Activated naive CD4-positive, alpha-beta T cell treated with anti-CD3 and anti-CD28 coated beads for 36 hours (primary cell): ENCODE results near the gene FAM199X. TPM values are rescaled to one million over a fixed set of nuclear protein-coding genes. Genes with fewer than 3 reads are reported as not detected.

Experiments used
- CTCF ChIA-PET: fragments of 350-600 bp; sonication (Branson Sonifier 250); formaldehyde crosslinking; loops from one replicate; lab custom pipeline; 2021; ENCODE audit warnings: antibody characterized with exemption; lab: Charles Lee
- DNase-seq: peaks from one replicate; pipeline ENCODE4 v3.0.0-alpha.2; 2020
- H3K27ac Mint-ChIP-seq: one replicate; pipeline ENCODE4 v1.8.0; 2021; ENCODE audit warnings: mild to moderate bottlenecking, mixed read lengths
- H3K27me3 Mint-ChIP-seq: one replicate; pipeline ENCODE4 v1.8.0; 2021; ENCODE audit warnings: low read depth, mixed read lengths
- H3K36me3 Mint-ChIP-seq: one replicate; pipeline ENCODE4 v1.8.0; 2021; ENCODE audit warnings: low read depth, mixed read lengths
- H3K4me1 Mint-ChIP-seq: one replicate; pipeline ENCODE4 v1.8.0; 2021; ENCODE audit warnings: low read depth, mixed read lengths
- H3K4me3 Mint-ChIP-seq: one replicate; pipeline ENCODE4 v1.8.0; 2021; ENCODE audit warnings: mild to moderate bottlenecking, moderate library complexity, mixed read lengths
- H3K9me3 Mint-ChIP-seq: one replicate; pipeline ENCODE4 v1.8.0; 2021; ENCODE audit warnings: mixed read lengths
- intact Hi-C: fragments of 100-400 bp; cut with micrococcal nuclease; formaldehyde crosslinking; loops from one replicate; pipeline ENCODE4 v1.15.1; 2023
- total RNA-seq, 2 experiments: library from RNA; stranded (reverse); gene quantifications; one replicate each; pipeline ENCODE4 v1.2.3, GENCODE V29; 2021

Gene FAM199X
- 1 to 10 TPM; 6.0 to 6.1 TPM for total RNA-seq

DNA sequence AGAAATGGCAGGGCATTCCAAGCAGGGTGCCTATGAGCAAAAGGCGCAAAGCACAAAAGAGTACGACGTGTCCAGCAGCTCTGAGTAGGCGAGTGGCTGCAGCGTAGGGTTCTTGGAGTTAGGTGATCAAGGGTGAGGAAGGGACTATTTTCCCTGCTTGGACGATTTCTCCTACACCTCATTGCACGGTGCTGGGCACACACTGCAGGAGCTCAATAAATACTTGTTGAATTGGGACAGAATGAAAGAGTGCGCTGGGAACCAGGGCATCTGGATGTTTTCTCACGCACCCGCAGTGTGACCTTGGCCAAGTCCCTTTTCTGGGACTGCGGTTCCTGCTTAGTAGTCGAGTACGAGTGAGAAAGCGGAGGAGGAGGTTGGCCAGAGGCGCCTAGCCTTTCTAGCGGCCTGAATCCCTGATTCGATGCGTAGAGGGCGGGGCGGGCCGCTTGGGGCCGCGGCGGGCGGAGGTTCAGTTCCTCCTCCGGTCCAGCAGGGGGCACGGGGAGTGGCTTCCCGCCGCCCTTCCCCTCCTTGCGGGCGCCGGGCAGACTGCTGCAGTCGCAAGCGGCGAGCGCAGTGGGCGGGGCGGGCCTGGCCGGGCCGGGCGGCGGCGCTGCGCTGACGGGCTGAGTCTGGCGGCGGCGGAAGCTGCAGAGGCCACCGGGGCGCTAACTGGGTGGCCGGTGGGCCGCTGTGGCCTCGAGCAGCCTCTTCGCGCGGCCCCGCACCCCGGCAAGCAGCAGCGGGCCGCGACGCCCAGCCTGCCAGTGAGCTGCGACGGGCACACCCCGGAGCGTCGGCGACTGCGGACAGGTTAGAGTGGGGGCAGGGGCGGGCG lies at the start of gene FAM199X:
Gene FAM199X (plus strand): TSS at position 560 of the 841 bp plus-strand sequence. CDS start 333 bp downstream, outside the sequence.
- H3K4me3 Mint-ChIP-seq = peak within 1 kb of the TSS; percentile 73
- DNase-seq = peak; percentile 83
- intact Hi-C loops = loop anchor here (1.0 kb wide), 1 partner anchor 9 kb away; the partner anchor contains the start of gene SLC25A53
- H3K4me1 Mint-ChIP-seq = peaks cover 31% of the 10 kb centered on the region
- peaks cover 3% of the 10 kb centered on the region for H3K36me3 Mint-ChIP-seq
- H3K27ac Mint-ChIP-seq = peak within 1 kb of the TSS; percentile 56
- H3K27me3 Mint-ChIP-seq = no peaks in the 10 kb centered on the region
- CTCF ChIA-PET = interaction anchor here (1.1 to 3.1 kb wide), 2 partner anchors 9 to 30 kb away, joined by 3 to 9 read pairs; partner anchors contain the start of gene SLC25A53
- H3K9me3 Mint-ChIP-seq = no peaks in the 10 kb centered on the region

DNA sequence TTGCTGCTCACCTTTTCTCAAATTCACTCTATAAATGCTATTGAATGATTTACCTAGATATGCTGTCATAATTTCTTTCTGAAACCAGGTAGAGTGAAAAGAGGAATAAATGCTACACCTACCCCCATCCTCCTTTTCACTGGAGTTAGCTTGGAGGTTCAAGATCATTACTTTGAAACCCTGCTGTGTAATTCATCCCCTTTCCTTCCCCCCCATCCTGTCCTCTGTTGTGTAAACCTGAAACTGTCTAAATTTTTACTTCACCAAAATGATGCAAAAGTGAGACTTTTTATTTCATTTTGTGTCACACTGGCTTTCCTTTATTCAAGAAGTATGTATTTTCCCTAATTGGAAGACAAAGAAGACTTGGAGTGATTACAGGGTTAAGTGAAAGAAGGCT lies 48.5 kb upstream of the FAM199X start:
- Mint-ChIP-seq H3K4me1 (peaks cover 35% of the 10 kb centered on the region), H3K36me3 (no peaks in the 10 kb centered on the region), H3K27me3 (no peaks in the 10 kb centered on the region), H3K27ac (no peak overlapping the region), H3K9me3 (no peaks in the 10 kb centered on the region), H3K4me3 (no peak overlapping the region)
- no peak for DNase-seq
- intact Hi-C loops = loop anchor here (5.0 kb wide), 1 partner anchor 280 kb away; no protein-coding TSS in a partner anchor
- CTCF ChIA-PET = no interaction called here

DNA sequence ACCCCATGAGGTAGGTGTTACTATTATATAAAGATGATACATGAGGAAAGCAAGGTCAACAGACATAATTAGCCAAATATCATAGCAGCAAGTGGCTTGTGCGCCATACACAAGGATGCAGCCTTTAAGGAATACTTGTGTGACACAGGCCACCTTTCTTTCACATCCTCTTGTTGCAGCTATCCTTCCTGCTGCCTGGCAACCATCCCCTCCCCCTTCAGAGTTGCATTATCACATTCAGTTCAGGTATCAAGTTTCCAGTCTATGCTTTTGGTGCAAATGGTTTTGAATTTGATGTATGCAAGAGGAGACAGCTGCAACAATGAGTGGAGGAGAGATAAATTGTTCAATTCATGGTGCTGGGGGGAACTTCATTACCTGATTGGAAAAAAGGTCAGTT lies 47.5 kb upstream of the FAM199X start:
- H3K4me3 Mint-ChIP-seq = no peak overlapping the region
- H3K9me3 Mint-ChIP-seq = no peaks in the 10 kb centered on the region
- H3K36me3 Mint-ChIP-seq = no peaks in the 10 kb centered on the region
- H3K4me1 Mint-ChIP-seq = peaks cover 37% of the 10 kb centered on the region
- no peak overlapping the region for H3K27ac Mint-ChIP-seq
- peak; percentile 31 for DNase-seq
- intact Hi-C loops = loop anchor here (5.0 kb wide), 1 partner anchor 281 kb away; no protein-coding TSS in a partner anchor
- H3K27me3 Mint-ChIP-seq = no peaks in the 10 kb centered on the region
- CTCF ChIA-PET = interaction anchor here (0.7 kb wide), 1 partner anchor 40 kb away, joined by 4 read pairs; no protein-coding TSS in a partner anchor

DNA sequence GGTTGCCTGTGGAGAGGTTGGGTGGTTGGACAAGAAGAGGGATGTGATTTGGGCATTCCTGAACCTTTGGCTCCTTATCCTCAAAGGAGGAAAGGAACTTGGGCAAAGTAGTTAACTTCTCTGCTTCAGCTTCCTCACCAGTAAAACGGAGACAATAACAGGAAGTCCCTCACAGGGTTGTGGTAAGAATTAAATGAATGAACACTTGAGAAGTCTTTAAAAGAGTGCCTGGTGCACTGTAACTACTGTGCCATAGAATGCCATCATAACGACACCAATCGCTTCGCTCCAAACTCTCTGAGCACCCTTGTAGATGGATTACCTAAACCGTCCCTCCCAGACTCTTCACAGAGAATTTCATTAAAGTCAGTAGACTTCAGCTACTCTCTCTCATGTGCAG lies 43.4 kb upstream of the FAM199X start:
- Mint-ChIP-seq H3K4me1 (peaks cover 34% of the 10 kb centered on the region), H3K4me3 (no peak overlapping the region), H3K36me3 (no peaks in the 10 kb centered on the region), H3K27me3 (no peaks in the 10 kb centered on the region), H3K27ac (no peak overlapping the region), H3K9me3 (no peaks in the 10 kb centered on the region)
- intact Hi-C loops = no loop called here
- CTCF ChIA-PET = interaction anchor here (0.5 to 1.4 kb wide), 6 partner anchors 13 to 1180 kb away, joined by 3 to 4 read pairs (median 3); no protein-coding TSS in a partner anchor
- no peak for DNase-seq

DNA sequence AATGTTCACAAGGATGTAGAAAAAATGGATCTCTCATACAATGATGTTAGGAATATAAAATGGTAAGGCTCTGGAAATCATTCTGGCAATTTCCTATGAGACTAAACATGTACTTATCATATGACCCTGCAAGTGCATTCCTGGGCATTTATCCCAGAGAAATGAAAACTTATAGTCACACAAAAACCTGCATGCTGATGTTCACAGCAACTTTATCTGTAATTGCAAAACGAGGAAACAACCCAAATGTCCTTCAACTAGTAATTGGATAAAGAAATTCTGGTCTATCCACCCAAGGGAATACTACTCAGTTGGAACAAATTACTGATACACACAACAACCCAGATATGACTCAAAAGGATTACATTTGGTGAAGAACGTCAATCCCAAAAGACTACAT lies 39.4 kb upstream of the FAM199X start:
- Mint-ChIP-seq H3K36me3 (peaks cover 2% of the 10 kb centered on the region), H3K4me3 (no peak overlapping the region), H3K4me1 (peaks cover 18% of the 10 kb centered on the region), H3K27me3 (no peaks in the 10 kb centered on the region), H3K9me3 (no peaks in the 10 kb centered on the region), H3K27ac (no peak overlapping the region)
- no peak for DNase-seq
- CTCF ChIA-PET = no interaction called here
- intact Hi-C loops = no loop called here

DNA sequence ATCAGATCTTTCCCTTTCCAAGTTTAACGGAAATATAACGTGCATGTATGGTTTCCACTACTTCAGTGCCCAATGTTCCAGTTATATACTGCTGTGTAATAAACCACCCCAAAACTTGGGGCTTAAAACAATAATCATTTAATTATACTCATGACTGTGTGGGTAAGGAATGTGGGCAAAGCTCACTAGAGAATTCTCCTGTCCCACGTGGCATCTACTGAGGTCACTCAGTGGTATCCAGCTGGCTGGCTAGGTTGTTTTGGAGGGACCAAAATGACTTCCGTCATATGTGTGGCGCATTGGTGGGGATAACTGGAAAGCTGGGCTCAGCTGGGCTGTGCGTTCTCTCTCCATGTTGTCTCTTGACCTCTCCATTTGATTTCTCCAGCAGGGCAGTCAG lies 35.4 kb upstream of the FAM199X start:
- no peak overlapping the region for H3K4me3 Mint-ChIP-seq
- DNase-seq = no peak
- peaks cover 2% of the 10 kb centered on the region for H3K36me3 Mint-ChIP-seq
- peaks cover 15% of the 10 kb centered on the region for H3K4me1 Mint-ChIP-seq
- no peak overlapping the region for H3K27ac Mint-ChIP-seq
- no peaks in the 10 kb centered on the region for H3K9me3 Mint-ChIP-seq
- CTCF ChIA-PET = interaction anchor here (1.0 kb wide), 1 partner anchor 18 kb away, joined by 4 read pairs; no protein-coding TSS in a partner anchor
- H3K27me3 Mint-ChIP-seq = no peaks in the 10 kb centered on the region
- intact Hi-C loops = no loop called here

DNA sequence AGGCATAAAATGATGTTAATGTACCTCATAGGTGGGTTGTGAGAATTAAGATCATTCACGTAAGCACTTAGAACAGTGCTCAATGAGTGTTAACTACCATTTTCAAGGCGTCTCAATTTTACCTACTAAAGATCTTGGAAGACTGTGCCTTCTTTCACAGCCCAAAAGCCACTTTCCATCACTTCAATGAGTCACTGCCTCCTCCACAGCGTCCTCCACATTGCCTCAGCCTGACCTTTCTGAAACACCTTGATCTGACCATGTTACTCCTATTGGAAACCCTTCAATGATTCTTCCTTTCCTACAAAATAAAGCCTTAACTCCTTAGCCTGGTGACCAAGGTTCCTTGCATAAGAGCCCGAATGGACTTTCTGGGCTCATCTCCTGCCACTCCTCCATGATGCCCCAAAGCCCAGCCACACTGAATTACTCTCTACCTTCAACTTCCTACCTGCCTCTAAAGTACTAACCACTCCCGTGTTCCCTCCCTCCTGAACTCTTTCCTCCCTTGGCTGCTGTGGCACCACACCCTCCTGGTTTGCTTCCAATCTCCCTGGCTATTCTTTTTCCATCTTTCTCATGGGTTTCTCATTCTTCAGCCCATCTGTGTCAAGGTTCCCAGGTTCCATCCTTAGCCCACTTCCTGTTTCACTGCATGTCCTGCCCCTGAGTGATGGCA lies 31.5 kb upstream of the FAM199X start:
- H3K36me3 Mint-ChIP-seq = peaks cover 2% of the 10 kb centered on the region
- peaks cover 15% of the 10 kb centered on the region for H3K4me1 Mint-ChIP-seq
- H3K9me3 Mint-ChIP-seq = no peaks in the 10 kb centered on the region
- no peak for DNase-seq
- no peak overlapping the region for H3K4me3 Mint-ChIP-seq
- intact Hi-C loops = no loop called here
- peak overlapping the region; percentile 21 for H3K27ac Mint-ChIP-seq
- H3K27me3 Mint-ChIP-seq = no peaks in the 10 kb centered on the region
- CTCF ChIA-PET = interaction anchor here (2.5 to 4.4 kb wide), 2 partner anchors 35 to 290 kb away, joined by 14 to 30 read pairs; no protein-coding TSS in a partner anchor

DNA sequence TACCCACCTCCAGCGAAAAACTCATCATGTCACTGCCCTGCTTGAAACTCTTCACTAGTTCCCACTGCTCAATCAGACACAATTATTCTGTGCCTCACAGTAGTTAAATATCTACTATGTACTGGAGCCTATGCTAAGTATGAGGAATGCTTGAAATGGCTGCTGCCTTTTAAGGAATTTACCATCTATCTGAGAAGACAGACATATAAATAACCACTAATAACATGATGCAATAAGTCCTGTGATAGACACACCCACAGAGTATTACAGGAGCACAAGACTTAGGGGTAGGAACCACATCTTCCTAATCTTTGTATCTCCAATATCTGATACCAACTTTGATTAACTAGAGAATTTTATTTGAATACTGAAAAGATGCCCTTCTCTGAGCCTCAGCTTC lies 30.6 kb upstream of the FAM199X start:
- Mint-ChIP-seq H3K4me3 (no peak overlapping the region), H3K9me3 (no peaks in the 10 kb centered on the region), H3K27ac (no peak overlapping the region), H3K36me3 (peaks cover under 1% of the 10 kb centered on the region), H3K4me1 (peaks cover 15% of the 10 kb centered on the region), H3K27me3 (no peaks in the 10 kb centered on the region)
- CTCF ChIA-PET = interaction anchor here (0.7 to 4.4 kb wide), 9 partner anchors 10 to 504 kb away, joined by 3 to 30 read pairs (median 4); partner anchors contain the start of gene ZCCHC18
- intact Hi-C loops = loop anchor here (1.0 kb wide), 4 partner anchors 21 to 290 kb away; no protein-coding TSS in a partner anchor
- DNase-seq = no peak

DNA sequence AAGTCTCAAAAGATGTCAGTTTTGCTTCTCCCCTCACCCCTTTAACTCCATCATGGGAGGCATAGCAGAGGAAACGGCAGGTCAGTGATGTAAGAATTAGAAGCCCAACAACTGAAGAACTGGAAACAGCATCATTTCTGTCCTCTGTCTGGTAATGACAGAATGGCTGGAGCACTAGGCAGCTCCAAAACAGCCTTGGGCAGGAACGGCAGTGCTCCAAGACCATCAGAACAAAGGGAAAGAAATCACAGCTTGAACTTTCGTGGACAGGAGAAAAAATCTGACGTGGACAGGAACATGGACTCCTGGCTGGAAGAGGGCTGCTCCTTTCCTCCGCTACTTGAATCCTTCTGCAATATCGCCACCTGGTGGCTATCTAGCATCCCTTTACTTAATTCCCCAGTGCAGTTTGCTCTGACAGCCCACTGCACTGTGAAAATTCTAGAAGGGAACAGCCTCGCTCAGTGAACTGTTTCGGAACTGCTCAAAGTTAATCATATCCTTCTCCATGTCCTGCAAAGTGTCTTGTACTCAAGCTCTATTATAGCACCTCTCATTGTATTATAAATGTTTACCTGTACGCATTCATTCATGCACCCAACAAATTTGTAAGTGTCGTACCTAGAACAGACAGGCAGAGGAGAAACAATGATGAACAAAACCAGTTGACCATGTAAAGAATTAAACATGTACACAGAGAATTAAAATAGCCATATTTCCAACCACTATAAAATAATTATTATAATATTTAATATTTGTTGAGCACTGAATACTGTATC lies 29.8 kb upstream of the FAM199X start:
- peak; percentile 63 for DNase-seq
- Mint-ChIP-seq H3K27me3 (no peaks in the 10 kb centered on the region), H3K9me3 (no peaks in the 10 kb centered on the region), H3K36me3 (no peaks in the 10 kb centered on the region), H3K27ac (no peak overlapping the region), H3K4me3 (no peak overlapping the region), H3K4me1 (peaks cover 15% of the 10 kb centered on the region)
- CTCF ChIA-PET = interaction anchor here (0.7 to 4.4 kb wide), 11 partner anchors 10 to 505 kb away, joined by 3 to 30 read pairs (median 3); partner anchors contain the start of gene ZCCHC18
- intact Hi-C loops = loop anchor here (1.0 kb wide), 4 partner anchors 20 to 291 kb away; no protein-coding TSS in a partner anchor

DNA sequence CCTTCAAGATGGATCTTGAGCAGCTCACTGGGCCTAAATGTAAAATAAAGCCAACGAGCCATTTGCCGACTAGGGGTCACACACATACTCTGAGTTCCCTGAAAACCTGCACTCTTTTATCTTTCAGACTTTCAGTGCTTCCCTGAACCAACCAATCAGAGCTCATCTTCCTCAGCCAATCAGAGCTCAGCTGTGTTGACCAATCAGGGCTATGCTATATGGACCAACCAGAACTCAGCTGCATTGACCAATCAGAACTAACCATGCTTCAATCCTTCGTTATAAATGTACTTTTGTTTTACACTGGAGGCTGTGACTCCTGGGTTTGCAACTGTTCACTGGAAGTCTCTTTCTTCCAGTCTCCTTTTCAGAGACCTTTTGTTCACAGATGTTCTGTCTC lies 28.8 kb upstream of the FAM199X start:
- no peaks in the 10 kb centered on the region for H3K9me3 Mint-ChIP-seq
- no peak overlapping the region for H3K4me3 Mint-ChIP-seq
- CTCF ChIA-PET = interaction anchor here (0.6 to 4.4 kb wide), 6 partner anchors 13 to 292 kb away, joined by 3 to 30 read pairs (median 8); partner anchors contain the start of gene ZCCHC18
- DNase-seq = no peak
- peaks cover 15% of the 10 kb centered on the region for H3K4me1 Mint-ChIP-seq
- H3K36me3 Mint-ChIP-seq = no peaks in the 10 kb centered on the region
- H3K27ac Mint-ChIP-seq = no peak overlapping the region
- intact Hi-C loops = no loop called here
- H3K27me3 Mint-ChIP-seq = no peaks in the 10 kb centered on the region

DNA sequence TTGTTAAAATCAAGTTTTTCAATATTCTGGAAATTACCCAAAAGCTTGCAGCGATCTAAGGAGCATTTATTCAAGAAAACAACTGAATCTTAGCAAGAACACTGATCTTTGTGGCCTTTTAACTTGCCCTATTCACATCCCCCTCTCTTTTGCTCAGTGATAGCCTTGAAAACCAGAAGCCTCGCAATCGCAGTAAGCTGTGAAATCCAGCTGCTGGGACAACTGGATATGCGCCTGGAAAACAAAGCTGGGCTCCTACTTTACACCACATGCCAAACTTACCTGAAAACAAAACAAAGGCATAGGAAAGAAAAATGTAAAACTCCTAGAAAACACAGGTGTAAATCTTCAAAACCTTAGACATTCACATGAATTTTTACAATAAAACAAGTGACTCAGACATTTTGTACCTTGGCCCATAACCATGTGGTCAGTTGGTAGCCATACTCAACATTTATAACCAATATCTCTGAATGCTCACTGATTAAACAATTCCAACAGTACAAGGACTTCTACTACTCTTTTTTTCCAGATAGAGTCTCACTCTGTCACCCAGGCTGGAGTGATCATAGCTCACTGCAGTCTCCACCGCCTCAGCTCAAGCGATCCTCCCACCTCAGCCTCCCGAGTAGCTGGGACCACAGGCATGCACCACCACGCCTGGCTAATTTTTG lies 25.0 kb upstream of the FAM199X start:
- DNase-seq = no peak
- CTCF ChIA-PET = interaction anchor here (0.6 kb wide), 1 partner anchor 613 kb away, joined by 3 read pairs; no protein-coding TSS in a partner anchor
- H3K4me3 Mint-ChIP-seq = no peak overlapping the region
- intact Hi-C loops = no loop called here
- H3K4me1 Mint-ChIP-seq = peaks cover 18% of the 10 kb centered on the region
- H3K9me3 Mint-ChIP-seq = no peaks in the 10 kb centered on the region
- no peak overlapping the region for H3K27ac Mint-ChIP-seq
- no peaks in the 10 kb centered on the region for H3K27me3 Mint-ChIP-seq
- H3K36me3 Mint-ChIP-seq = peaks cover 2% of the 10 kb centered on the region
